GM12878 (cell line): Measurements from ENCODE around the gene SLTM. TPM values are rescaled to one million over a fixed set of nuclear protein-coding genes. Genes with fewer than 3 reads are reported as not detected.

Experiments used
- ATAC-seq: fragments of 200-7000 bp; cut with Tn5 transposase; 3 replicates; pipeline ENCODE4 v1.9.1; 2020; ENCODE audit warnings: mild to moderate bottlenecking, moderate library complexity
- BruUV-seq: library from RNA; stranded (reverse); fragments of 400-500 nt; replicated peaks from 2 replicates; lab custom pipeline; 2021; lab: Mats Ljungman, UMichigan
- CTCF ChIA-PET: fragments of 300-600 bp; sonication (Branson Sonifier 250); formaldehyde crosslinking; extraction: SDS; loops from one replicate; lab custom pipeline; 2021; ENCODE audit warnings: inconsistent platforms; lab: Yijun Ruan, JAX
- POLR2A ChIA-PET: fragments of 350-600 bp; formaldehyde crosslinking; extraction: SDS; loops from one replicate; lab custom pipeline; 2021; ENCODE audit warnings: inconsistent platforms; lab: Charles Lee
- RAD21 ChIA-PET: fragments of 300-600 bp; sonication (Branson Sonifier 250); formaldehyde crosslinking; loops from one replicate; lab custom pipeline; 2023; ENCODE audit warnings: antibody characterized with exemption; ENCODE audit not compliant: unreplicated experiment; lab: Charles Lee
- SMC1A ChIA-PET: fragments of 300-600 bp; sonication (Branson Sonifier 250); formaldehyde crosslinking; loops from one replicate; lab custom pipeline; 2023; ENCODE audit not compliant: unreplicated experiment, uncharacterized antibody; lab: Charles Lee
- DNase-seq: peaks from one replicate; pipeline ENCODE4 v3.0.0-alpha.2; 2011; ENCODE audit warnings: low read depth, low spot score
- FAIRE-seq: peaks from 3 replicates; lab custom pipeline; 2011; peaks lifted over from hg19 to GRCh38; lab: Jason Lieb, UNC
- H2AFZ ChIP-seq: 2 replicates; pipeline ENCODE4 v1.6.0; 2011; ENCODE audit warnings: low read depth, low read length, control low read depth; ENCODE audit not compliant: control insufficient read depth
- H3K27ac ChIP-seq: 2 replicates; pipeline ENCODE4 v1.5.1; 2011; ENCODE audit warnings: control low read depth; ENCODE audit not compliant: control insufficient read depth, insufficient read depth
- H3K27me3 ChIP-seq, 2 experiments: replicated peaks in 1 of 2; 2 replicates each; pipeline versions ENCODE4 v1.6.0 to v1.6.1; 2011; ENCODE audit warnings: low read length in 1 of 2; ENCODE audit not compliant: control insufficient read depth in 2 of 2, insufficient read depth in 2 of 2
- H3K36me3 ChIP-seq, 2 experiments: 2 replicates each; pipeline ENCODE4 v1.5.1; 2011; ENCODE audit warnings: low read length in 1 of 2; ENCODE audit not compliant: control insufficient read depth in 2 of 2, insufficient read depth in 2 of 2
- H3K4me1 ChIP-seq: 2 replicates; pipeline ENCODE4 v1.6.1; 2011; ENCODE audit warnings: mild to moderate bottlenecking, low read length, moderate library complexity, mixed read lengths; ENCODE audit not compliant: control insufficient read depth, insufficient read depth
- H3K4me2 ChIP-seq: 2 replicates; pipeline ENCODE4 v1.6.0; 2011; ENCODE audit warnings: control low read depth; ENCODE audit not compliant: control insufficient read depth, insufficient read depth
- H3K4me3 ChIP-seq: fragments of 200-600 bp; sonication (generic); 2 replicates; pipeline ENCODE4 v1.5.1; 2016
- H3K79me2 ChIP-seq: 2 replicates; pipeline ENCODE4 v1.6.0; 2011; ENCODE audit warnings: low read length; ENCODE audit not compliant: control insufficient read depth, insufficient read depth
- H3K9ac ChIP-seq: 2 replicates; pipeline ENCODE4 v1.8.0; 2011; ENCODE audit warnings: low read length, control low read depth, mixed read lengths; ENCODE audit not compliant: control insufficient read depth, insufficient read depth
- H3K9me3 ChIP-seq: replicated peaks from 3 replicates; pipeline ENCODE4 v1.5.1; 2011; ENCODE audit warnings: mild to moderate bottlenecking, low read length; ENCODE audit not compliant: control insufficient read depth, insufficient read depth
- H4K20me1 ChIP-seq: 2 replicates; pipeline ENCODE4 v1.6.0; 2011; ENCODE audit not compliant: control insufficient read depth, insufficient read depth
- BHLHE40 ChIP-seq, 2 experiments: fragments of 450-650 bp in 1 of 2; IDR thresholded peaks; 2 replicates each; pipeline ENCODE4 v1.6.1; 2011 to 2017; ENCODE audit warnings: low read depth in 2 of 2, borderline replicate concordance in 1 of 2, improper control_type of control experiment in 1 of 2, low read length in 1 of 2, mild to moderate bottlenecking in 1 of 2
- LARP7 ChIP-seq: fragments of 450-650 bp; IDR thresholded peaks from 2 replicates; pipeline ENCODE4 v1.6.1; 2017; ENCODE audit warnings: mild to moderate bottlenecking
- MYB ChIP-seq: fragments of 150-350 bp; IDR thresholded peaks from 2 replicates; pipeline ENCODE4 v1.6.1; 2014; ENCODE audit warnings: mild to moderate bottlenecking, low read depth, low read length, borderline replicate concordance
- RFX5 ChIP-seq: IDR thresholded peaks from 2 replicates; pipeline ENCODE4 v1.6.1; 2011; ENCODE audit warnings: low read depth, low read length, improper control_type of control experiment
- RUNX3 ChIP-seq: IDR thresholded peaks from 2 replicates; pipeline ENCODE4 v1.6.1; 2012; ENCODE audit warnings: low read length, inconsistent platforms
- WGBS: methylation state at CpG from one replicate; pipeline ENCODE4 v1.1.6; 2016; ENCODE audit warnings: low lambda C conversion rate; ENCODE audit not compliant: insufficient replicate concordance, insufficient coverage; ENCODE audit errors: missing lambda C conversion rate; 5-methylcytosine and 5-hydroxymethylcytosine counted together
- in situ Hi-C: fragments of 300-500 bp; cut with MboI; formaldehyde crosslinking; loops from 9 replicates; pipeline ENCODE4 v1.14.3; 2018; ENCODE audit warnings: mixed read lengths
- intact Hi-C: fragments of 100-400 bp; cut with micrococcal nuclease; formaldehyde crosslinking; loops from one replicate; pipeline ENCODE4 v1.14.2; 2022; ENCODE audit not compliant: unreplicated experiment
- polyA plus RNA-seq, 11 experiments: library from polyadenylated mRNA; depleted of rRNA in 4 of 11; unstranded in 6 of 11; stranded (reverse) in 5 of 11; fragments of >200 nt; fragmentation: Nextera tagmentation in 4 of 11; fragmentation: Illumina TruSeq in 1 of 11; extraction: Ambion mirVana in 4 of 11; extraction: Trizol in 1 of 11; gene quantifications; 1 replicate in 1 of 11; 2 replicates in 10 of 11; pipeline versions ENCODE4 v1.2.1 to v1.2.3, GENCODE V29; 2011 to 2016; ENCODE audit warnings: inconsistent platforms in 2 of 11, missing spikeins in 2 of 11, low read depth in 1 of 11
- total RNA-seq, 4 experiments: library from RNA; depleted of rRNA in 3 of 4; stranded (reverse); fragments of >200 nt in 3 of 4; fragmentation: Illumina TruSeq in 1 of 4; extraction: Trizol in 1 of 4; gene quantifications; 2 replicates each; pipeline versions ENCODE4 v1.2.1 to v1.2.3, GENCODE V29; 2013 to 2021

Gene SLTM
- total and polyA plus RNA-seq, 10 of the 15 experiments (the other 5 are each of a cell fraction or from before 2014, with no cell fraction given), result 50.5 to 152 (median 90.9) TPM

DNA sequence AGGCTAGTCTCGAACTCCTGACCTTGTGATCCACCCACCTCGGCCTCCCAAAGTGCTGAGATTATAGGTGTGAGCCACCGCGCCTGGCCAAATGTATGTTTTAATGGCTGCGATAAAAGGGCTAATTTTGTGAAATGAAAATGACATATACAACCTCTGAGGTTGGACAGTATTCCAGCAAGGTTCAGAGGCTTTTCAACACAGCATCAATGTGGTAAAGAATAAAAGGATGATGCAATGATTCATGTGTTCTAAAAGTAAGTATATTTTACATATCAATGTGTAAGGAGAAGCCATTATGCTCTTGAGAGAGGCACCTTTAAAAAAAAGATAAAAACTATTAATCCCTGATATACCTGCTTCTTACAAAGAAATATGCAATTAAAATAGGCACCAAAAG is 6.7 kb downstream of the SLTM start (continued):
- TF ChIP-seq BHLHE40 (IDR thresholded peaks at IDR 0.05; ENCODE audit: borderline replicate concordance in 1 of 2, low read depth in 2 of 2, low read length in 1 of 2) (no peak), RUNX3 (no peak)

DNA sequence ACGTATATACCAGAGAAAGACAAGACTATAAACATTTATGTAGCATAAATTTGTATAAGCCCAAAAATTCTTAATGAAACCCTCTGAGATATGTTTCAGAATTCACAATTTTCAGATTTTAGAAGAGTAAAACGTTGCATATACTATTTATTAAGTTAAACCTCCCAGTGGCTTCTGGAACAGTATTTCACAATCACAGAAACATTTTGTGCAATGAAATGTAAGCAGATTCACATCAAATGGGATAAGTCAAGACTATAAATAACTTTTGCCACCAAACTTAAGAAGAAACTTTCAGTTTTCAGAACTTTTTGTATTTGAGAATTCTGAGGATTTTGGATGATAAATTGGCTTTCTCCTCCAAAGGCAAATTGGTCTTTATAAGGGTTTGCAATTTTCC is 9.2 kb downstream of the SLTM start:
- 21% methylated on average over 2 of the region's 2 CpGs for WGBS
- H3K9ac ChIP-seq, result no peak overlapping the region
- H3K27me3 ChIP-seq, result no peaks in the 10 kb centered on the region
- TF ChIP-seq RFX5 (no peak), LARP7 (no peak), MYB (no peak)
- POLR2A ChIA-PET, result interaction anchor here (0.6 to 1.2 kb wide), 4 partner anchors 8 to 1395 kb away, joined by 3 to 5 read pairs (median 4); no protein-coding TSS in a partner anchor
- no peak overlapping the region for H2AFZ ChIP-seq
- CTCF ChIA-PET, result interaction anchor here (1.6 kb wide), 1 partner anchor 8 kb away, joined by 5 read pairs; no protein-coding TSS in a partner anchor
- no TSS peak for BruUV-seq
- no peaks in the 10 kb centered on the region for H4K20me1 ChIP-seq
- peaks cover 66% of the 10 kb centered on the region for H3K79me2 ChIP-seq
- intact Hi-C loops, result loop anchor here (1.0 kb wide), 1 partner anchor 8 kb away; no protein-coding TSS in a partner anchor
- SMC1A ChIA-PET, result interaction anchor here (0.7 to 1.5 kb wide), 4 partner anchors 10 to 14 kb away, joined by 3 to 4 read pairs (median 3); no protein-coding TSS in a partner anchor
- in situ Hi-C loops, result no loop called here
- no peak for DNase-seq
- peak overlapping the region; percentile 7; the same call in 1 of the 2 replicates for H3K4me3 ChIP-seq
- ATAC-seq, result no peak
- peaks cover 2% of the 10 kb centered on the region; the same call in 1 of the 2 replicates for H3K4me1 ChIP-seq
- H3K4me2 ChIP-seq, result 0 out of 2 replicates have a peak overlapping the region, but pooled peaks have one; percentile 11
- H3K27ac ChIP-seq, result peak overlapping the region; percentile 14; the same call in 1 of the 2 replicates
- no peaks in the 10 kb centered on the region for H3K9me3 ChIP-seq
- H3K36me3 ChIP-seq, result peaks cover 0 to 26% of the 10 kb centered on the region in 2 experiments; a peak in 2 of 4 replicates
- no peak for FAIRE-seq
- RAD21 ChIA-PET, result interaction anchor here (0.6 kb wide), 1 partner anchor 211 kb away, joined by 3 read pairs; no protein-coding TSS in a partner anchor
